Measurements from ENCODE around the gene MCF2L2. TPM values are rescaled to one million over a fixed set of nuclear protein-coding genes. Genes with fewer than 3 reads are reported as not detected.
"Not testable (repeated sequence)": the region's sequence is repeated elsewhere in the genome, so short reads cannot be mapped to it uniquely, and the experiment has no call there.

MCF2L2 gene
- total RNA-seq, 1 experiment from 2014 or later, result 0.23 TPM

- DNase-seq (ENCODE audit: low read depth), result no peak
Observed at GRCh38 chr3:183247011-183247589, 181.3 kb downstream of the MCF2L2 start.

- no peak for DNase-seq (ENCODE audit: low read depth)
Observed at GRCh38 chr3:183244981-183245476, 183.4 kb downstream of the MCF2L2 start.

DNA sequence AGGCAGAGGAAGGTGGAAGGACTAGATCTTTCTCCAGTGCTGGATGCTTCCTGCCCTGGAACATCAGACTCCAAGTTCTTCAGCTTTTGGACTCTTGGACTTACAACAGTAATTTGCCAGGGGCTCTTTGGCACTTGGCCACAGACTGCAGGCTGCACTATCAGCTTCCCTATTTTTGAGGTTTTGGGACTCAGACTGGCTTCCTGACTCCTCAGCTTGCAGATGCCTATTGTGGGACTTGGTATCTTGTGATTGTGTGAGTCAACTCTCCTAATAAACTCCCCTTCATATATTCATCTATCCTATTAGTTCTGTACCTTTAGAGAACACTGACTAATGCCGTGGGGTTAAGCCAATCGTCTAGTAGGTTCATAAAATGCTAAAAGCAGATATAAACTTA lies 184.2 kb downstream of the MCF2L2 start:
- peak; percentile 40 for DNase-seq (ENCODE audit: low read depth)

- no peak for DNase-seq (ENCODE audit: low read depth)
Observed at GRCh38 chr3:183242431-183242830, 186.0 kb downstream of the MCF2L2 start.

DNA sequence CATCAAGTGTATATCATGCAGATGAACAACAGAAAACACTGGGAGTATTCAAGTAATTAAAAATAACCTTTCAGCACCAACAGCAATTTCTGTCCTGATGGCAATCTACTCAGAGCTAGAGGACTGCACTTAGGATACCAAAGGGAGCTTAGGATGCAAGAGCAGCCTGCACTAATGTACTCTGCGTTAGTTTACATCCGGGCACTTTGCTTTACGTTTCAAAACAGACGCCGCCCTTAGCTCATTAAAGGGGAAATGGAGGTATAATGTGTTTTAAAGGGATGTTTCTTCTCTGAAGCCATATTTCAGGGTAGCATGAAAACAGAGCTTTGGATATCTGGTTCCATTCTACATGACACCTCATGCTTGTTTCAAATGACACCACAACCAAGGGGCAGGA lies 189.4 kb downstream of the MCF2L2 start:
- DNase-seq (ENCODE audit: low read depth), result no peak

DNA sequence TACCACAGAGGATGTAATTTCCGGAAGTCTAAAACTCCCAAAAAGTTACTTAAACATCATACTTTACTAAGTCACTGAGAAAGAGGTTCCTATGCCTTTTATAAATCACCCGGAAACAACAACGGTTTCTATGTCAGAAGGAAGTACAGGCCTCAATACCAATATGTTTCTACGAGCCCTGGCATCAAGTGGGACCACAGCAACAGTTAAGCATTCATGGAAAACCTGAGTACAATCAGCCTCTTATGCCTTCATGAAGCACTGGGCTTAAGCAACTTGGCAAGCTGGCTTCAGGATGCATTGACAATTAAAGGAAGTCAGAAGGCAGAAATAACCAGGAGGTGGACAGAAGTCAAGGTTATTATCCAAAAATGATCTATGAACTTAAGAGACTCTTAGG lies 194.5 kb downstream of the MCF2L2 start:
- no peak for DNase-seq (ENCODE audit: low read depth)

GRCh38 chr3:183230826-183231225 lies 197.6 kb downstream of the MCF2L2 start:
- no peak for DNase-seq (ENCODE audit: low read depth)

DNA sequence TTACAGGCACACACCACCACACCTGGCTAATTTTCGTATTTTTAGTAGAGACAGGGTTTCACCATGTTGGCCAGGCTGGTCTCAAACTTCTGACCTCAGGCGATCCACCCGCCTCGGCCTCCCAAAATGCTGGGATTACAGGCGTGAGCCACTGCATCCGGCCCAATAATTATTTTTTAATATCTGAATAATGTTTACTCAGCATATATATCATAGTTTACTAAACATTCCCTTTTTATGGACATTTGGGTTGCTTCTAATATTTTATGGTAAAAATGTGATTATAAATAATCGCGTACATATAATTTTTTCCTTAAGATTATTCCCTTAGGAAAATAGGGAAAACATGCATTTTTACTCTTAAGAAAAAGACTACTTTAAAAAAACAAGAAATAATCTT lies 198.2 kb downstream of the MCF2L2 start:
- DNase-seq (ENCODE audit: low read depth), result not testable (repeated sequence)

DNA sequence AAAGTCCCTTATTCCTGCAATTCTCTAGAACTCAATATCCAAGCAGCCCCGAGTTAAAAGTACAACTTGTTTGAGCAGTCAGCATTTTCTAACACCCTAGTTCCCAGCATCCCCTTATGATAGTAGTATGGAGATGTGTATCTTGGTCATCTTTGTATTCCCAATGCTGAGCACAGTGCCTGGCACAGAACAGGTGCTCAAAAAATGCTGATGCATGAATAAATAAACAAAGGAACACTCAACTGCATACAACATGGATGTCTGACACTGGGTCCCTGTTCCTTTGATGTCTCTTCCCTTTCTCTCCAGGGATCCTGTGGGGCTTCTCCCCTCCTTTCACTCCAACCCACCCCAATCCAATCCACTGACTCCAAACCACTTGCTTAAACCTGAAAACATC lies 199.2 kb downstream of the MCF2L2 start:
- no peak for DNase-seq (ENCODE audit: low read depth)

DNA sequence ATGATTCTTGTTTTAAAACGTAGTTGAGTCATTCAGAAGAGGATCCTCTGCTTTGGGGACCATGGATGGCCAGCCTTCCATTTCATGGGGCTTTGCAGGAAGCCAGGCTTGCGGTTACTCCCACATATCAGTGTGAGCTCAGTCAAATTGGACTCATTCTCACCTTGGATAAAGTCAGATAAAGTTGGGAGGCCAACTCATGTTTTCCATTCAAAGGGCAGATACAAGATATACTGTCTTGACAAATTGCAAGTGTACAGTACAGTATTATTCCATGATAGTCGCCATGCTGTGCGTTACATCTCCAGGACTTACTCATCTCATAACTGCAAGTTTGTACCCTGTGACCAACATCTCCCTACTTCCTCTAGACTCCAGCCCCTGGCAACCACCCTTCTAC lies 200.8 kb downstream of the MCF2L2 start:
- DNase-seq (ENCODE audit: low read depth), result no peak

GRCh38 chr3:183226333-183226890 lies 202.0 kb downstream of the MCF2L2 start:
- DNase-seq (ENCODE audit: low read depth), result no peak

- DNase-seq (ENCODE audit: low read depth), result no peak
Observed at GRCh38 chr3:183224180-183224970, 204.0 kb downstream of the MCF2L2 start.

DNA sequence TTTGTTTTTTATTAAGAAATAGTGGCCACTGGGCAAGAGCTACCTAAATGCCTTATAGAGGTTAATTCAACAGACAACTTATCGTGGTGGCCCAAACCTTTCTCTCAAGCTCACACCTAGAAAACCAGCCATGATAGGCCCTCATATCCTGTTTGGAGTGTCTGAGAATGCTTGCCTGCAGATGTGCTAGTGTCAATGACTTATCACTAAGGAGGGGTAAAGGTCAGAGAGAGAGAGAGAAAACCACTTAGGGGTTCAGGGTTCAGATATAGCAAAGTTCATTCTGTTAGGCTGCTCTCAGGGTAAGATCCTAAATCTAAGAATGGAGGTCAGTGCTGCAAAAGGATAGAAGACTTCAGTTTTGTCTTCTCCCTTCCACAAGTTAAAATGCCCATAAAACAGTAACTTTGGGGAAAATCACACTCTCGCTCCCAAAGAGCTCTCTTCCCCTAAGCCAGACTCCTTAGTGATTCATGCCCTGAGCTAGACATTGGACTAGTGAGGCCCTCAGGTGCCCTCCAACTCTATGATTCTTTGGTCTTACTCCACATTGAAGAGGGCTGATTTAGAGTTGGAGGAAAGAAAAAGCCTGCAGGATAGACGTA lies 205.7 kb downstream of the MCF2L2 start:
- DNase-seq (ENCODE audit: low read depth), result no peak

GRCh38 chr3:183220828-183221227 lies 207.6 kb downstream of the MCF2L2 start:
- peak; percentile 19 for DNase-seq (ENCODE audit: low read depth)

DNA sequence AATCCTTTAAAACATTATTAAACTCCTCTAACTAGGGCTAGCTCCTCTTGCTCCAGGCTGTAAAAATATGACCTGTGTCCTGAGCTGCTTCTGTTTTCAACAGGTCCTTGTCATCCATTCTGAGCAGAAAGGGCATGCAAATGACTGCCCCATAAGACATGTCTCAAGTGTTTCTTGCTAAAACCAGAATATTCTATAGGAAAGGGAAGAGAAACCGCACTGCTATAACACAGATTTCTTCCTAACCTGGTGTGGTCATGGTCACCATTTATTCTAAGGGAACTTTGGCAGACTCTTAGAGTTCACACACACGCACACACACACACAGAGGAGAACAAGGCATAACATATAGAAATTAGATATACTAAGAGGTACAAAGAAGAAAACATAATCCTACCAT lies 209.6 kb downstream of the MCF2L2 start:
- DNase-seq (ENCODE audit: low read depth), result no peak

GRCh38 chr3:183217548-183218332 lies 210.7 kb downstream of the MCF2L2 start:
- DNase-seq (ENCODE audit: low read depth), result no peak

GRCh38 chr3:183215591-183216202 lies 212.7 kb downstream of the MCF2L2 start:
- no peak for DNase-seq (ENCODE audit: low read depth)

- DNase-seq (ENCODE audit: low read depth), result no peak
Observed at GRCh38 chr3:183214277-183214612, 214.2 kb downstream of the MCF2L2 start.

DNA sequence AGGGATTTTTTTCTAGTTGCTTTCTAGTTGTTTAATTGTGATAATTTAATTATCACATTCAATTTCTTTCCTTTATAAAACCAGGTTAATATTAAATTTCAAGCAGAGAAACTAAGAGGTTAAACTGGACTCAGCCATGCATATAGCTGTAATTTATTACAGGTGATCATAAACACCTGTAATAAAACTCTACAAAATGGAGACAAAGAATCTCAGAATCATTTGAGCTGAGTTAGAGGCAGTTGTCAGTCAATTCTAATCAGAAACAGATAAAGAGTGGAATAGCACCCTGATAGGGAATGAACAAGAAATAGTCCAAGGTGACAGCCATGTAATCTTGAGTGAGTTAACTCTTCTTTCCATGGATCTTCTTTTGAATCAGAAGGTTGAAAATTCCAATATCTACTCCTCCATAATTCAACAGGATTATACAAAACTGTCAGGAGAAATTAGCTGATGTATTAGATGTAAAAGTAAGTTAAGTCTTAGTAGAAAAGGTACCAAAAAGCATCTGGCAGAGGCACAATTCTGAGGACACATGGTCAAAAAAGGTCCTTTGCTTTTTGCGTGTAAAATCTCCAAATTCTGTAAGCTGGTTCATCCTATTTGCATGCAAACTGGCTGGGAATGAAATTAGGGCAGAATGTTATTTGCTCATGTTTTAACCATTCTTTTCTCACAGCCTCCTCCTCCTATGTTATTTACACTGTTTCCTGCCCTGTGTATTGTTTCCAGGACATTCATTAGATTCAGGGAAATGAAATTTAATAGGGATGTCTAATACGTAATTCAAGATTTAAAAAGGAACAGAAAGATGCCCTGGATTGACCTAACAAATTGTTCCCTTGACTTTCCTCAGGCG lies 214.8 kb downstream of the MCF2L2 start:
- DNase-seq (ENCODE audit: low read depth), result no peak

DNA sequence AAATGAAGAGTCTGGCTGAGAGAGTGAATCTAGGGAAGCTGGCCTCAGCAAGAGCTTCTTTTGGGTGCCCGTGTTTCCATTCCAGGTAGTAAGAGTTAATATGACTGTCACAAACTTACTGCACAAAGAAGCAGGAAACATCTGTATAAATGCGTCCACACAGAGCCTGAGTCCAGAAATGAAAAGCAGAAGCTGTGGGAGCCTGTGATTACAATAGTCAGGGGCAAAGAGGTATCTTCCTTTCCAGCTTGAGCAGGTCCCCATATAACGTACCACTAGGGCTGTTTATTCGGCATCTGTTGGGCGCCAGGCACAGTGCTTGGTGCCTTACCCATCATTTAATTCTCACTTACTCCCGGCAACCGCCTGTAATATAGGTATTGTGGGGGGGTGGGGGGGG lies 215.9 kb downstream of the MCF2L2 start:
- no peak for DNase-seq (ENCODE audit: low read depth)
